Measurements from ENCODE around the gene SPOCK2.

SPOCK2 gene

DNA sequence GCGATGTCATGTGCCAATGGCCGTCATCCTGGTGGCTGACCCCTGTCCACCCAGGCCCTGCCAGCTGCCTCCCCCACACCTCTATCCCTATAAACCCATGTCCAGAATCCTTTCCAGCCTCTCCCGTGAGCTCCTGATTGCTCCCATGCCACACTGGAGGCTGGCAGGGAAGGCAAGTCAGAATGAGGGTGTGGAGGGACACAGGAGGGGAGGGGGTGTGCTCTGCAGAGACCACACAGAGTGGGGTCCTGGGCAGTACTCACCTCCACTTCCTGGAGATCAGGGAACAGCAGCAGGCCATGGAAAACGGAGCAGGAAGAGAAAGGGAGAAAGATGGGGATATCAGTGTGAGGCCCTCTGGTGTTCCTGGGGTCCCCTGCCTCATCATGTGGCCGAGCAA is 15.7 kb downstream of the SPOCK2 start:
- DNase-seq (ENCODE audit: low spot score): no peak

GRCh38 chr10:72072046-72072445 is 16.3 kb downstream of the SPOCK2 start:
- DNase-seq (ENCODE audit: low spot score): no peak

GRCh38 chr10:72069751-72070526 is 18.4 kb downstream of the SPOCK2 start:
- DNase-seq (ENCODE audit: low spot score): no peak

DNA sequence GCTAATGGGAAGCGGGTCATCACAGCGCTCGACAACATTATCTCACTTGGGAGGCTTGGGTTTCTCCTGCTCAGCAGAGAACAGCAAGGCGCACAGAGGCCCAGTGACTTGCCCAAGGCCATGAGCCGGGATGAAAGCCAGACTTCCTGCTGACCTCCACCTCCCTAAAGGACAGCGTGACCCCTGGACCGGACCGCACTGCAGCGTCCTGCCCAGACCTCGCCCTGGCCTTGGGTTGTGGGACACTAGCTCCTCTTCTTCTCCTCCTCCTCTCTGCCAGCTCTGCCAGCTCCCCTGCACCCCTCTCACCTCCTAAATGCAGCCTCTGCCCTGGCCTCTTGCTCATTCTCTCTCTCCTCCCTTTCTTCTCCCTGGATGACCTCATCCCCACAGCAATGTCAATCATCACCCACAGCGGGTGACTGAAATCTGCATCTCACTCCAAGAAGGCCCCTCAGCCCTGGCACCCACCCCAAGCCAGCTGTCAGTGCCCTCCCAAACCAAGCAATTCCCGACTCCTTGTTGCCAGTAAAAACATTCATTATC is 19.4 kb downstream of the SPOCK2 start:
- DNase-seq (ENCODE audit: low spot score): no peak

- DNase-seq (ENCODE audit: low spot score): no peak
Measured at GRCh38 chr10:72068126-72068765, 20.1 kb downstream of the SPOCK2 start.

DNA sequence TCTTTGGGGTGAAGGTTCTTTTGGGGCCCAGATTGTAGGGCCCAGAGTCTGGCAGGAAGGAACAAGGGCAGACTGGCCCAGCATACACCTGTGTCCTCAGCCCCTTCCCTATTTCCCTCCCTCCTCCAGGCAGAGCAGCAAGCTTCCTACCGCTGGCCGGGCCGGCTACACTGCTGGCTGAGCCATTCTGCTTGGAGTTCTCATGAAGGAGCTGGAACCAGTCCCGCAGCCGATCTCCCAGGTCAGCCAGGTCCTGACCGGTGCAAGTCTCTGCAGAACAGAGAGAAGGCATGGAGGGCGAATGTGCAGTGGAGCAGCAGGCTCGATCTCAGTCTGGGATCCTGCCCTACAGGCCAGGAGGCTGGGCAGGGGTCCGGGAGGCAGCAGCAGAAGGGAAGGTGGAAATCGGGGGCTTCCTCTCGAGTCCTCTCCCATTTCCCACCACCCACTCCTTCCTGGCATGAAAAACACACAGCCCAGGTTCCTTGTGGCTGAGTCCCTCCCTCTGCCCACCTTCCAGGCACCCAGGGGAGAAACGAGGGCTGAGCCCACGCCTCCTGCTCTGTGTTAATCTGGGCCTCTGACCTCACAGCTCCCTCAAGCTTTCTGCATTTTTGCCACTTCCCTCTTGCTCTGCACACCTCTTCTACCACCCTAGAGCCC is 20.8 kb downstream of the SPOCK2 start:
- no peak for DNase-seq (ENCODE audit: low spot score)

- no peak for DNase-seq (ENCODE audit: low spot score)
Measured at GRCh38 chr10:72066318-72067284, 21.8 kb downstream of the SPOCK2 start.

DNA sequence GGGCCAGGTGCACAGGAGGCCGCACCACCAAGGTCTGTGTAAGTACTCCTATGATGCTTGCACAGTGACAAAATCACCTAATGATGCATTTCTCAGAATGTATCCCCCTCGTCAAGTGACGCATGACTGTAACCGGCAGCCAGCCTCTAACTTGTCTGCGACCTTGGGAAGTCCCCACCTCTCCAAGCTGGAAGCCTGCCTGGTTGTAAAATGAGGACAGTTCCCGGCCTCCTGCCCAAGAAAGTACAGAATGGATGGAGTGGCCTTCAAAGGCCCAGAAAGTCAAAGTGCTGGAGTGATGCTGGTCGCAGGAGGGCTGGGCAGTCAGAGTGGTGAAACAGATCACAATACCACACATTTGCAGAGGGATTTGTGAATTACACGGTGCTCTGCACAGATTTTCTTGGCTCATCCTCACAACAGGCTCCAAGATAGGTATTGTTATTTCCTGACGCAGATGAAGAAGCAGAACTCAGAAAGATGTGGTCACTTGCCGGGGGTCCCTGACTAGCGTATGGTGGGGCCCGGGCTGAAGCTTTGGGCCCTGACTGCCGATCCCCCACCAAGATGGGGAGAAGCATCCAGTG is 22.8 kb downstream of the SPOCK2 start:
- no peak for DNase-seq (ENCODE audit: low spot score)

DNA sequence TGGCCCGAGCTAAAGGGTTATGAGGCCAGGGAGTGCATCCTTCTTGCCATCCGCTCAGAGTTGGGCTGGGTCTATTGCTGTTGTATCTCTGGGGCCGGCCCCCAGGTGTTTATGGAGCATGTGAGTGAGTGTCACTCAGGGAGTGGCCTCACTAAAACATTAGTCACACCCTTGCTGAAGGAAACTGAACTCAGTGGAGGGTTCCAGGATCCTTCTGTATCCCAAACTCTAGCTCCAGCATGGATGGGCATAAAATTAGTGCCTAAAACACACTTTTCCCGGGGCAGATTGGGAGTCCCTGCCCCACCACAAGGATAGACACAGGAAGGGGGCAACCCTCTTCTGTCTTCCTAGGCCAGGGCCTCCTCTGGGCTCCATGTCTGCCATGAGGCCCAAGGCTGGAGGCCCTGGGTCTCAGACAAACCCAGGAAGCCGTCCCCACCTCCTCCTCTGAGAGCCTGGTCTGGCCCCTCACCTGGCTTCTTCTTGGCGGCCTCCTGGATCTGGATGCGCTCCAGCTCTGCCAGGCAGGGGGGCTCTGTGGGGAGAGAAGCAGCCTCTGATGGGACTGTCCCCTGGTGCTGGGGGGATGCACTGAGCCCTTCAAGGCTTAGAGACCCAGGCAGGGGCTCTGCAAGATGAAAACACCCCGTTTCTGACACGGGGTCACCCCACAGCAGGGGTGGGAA is 24.5 kb downstream of the SPOCK2 start:
- DNase-seq (ENCODE audit: low spot score): no peak

- DNase-seq (ENCODE audit: low spot score): no peak
Measured at GRCh38 chr10:72062832-72063702, 25.3 kb downstream of the SPOCK2 start.

GRCh38 chr10:72062382-72062781 is 26.0 kb downstream of the SPOCK2 start:
- DNase-seq (ENCODE audit: low spot score): no peak

DNA sequence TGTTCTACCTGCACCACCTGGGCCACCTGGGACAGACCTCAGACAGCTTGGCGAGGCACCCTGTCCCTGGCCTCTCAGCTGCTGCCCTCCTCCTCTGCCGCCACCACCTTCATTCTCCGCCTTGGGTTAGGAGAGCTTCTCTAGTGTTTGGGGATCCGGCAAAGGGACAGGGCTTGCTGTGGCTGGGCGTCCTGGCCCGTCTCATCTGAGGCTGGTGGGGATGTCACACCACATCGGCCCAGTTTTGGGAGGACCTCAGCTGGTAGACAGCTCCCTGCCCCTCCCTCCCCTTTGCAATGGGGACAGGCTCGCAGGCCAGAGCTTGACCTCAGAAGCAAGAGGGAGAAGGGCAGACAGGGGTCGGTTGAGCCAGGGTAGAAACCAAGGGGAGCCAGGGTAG is 26.4 kb downstream of the SPOCK2 start:
- DNase-seq (ENCODE audit: low spot score): no peak

GRCh38 chr10:72061491-72061890 is 26.9 kb downstream of the SPOCK2 start:
- no peak for DNase-seq (ENCODE audit: low spot score)

DNA sequence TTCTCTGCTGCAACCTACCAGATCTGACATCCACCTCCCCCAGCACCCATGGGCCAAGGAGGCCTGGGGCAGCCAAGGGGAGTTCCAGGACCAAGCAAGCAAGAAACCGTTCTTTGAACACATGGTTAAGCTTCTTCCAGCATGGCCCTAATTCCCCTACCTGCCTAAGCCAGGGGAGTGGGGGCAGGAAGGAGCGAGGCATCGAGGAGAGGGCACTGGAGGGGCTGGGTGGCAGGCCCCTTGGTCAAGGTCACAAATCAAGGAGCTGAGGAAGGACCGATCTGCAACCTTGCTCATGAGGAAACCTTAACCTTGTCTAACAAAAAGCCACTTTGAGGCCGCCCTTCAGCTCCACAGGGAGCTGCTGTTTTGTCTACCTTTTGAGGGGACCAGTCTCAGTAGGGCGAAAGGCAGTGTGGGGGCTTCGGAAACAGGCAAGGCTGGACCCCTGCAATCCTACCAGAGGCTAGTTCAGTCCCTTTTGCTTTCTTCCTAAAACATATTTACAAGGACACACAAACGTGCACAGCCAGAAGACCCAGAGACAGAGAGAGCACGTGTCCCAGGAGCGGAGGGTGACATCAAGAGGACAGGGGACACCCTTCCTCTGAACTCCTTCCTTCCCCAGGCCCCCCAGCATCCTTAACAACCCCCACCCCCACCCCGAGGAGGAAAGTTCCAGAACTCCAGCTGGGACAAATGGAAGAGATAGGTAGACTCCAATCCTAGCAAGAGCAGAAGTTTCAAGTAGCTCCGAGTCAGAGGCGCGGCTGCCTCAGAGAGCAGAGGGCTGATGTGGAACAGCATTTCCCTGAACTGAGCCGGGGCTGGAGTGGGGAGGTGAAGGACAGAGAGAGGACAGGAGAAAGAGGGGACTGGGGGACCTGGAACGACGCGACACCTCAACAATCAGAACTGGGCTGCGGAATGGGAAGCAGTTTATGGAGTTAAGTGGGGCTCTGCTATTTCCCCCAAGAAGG is 28.2 kb downstream of the SPOCK2 start:
- no peak for DNase-seq (ENCODE audit: low spot score)

- no peak for DNase-seq (ENCODE audit: low spot score)
Measured at GRCh38 chr10:72058989-72059842, 29.1 kb downstream of the SPOCK2 start.

DNA sequence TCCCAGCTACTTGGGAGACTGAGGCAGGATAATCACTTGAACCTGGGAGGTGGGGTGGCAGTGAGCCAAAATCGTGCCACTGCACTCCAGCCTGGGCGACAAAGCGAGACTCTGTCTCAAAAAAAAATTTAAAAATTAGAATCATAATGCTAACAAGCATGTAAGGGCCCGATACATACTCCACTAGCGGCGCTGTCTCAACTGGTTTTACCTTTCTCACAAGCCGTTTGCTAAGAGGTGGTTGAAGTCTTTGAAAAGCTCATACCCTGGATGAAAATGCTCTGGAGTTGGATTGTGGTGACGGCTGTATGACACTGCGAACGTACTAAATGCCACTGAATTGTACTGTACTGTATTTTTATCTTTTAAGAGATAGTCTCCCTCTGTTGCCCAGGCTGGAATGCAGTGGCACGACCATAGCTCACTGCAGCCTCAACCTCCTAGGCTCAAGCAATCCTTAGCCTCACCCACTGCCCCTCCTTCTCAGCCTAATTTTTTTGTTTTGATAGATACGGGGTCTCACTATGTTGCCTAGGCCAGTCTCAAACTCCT is 29.9 kb downstream of the SPOCK2 start:
- no peak for DNase-seq (ENCODE audit: low spot score)
